ENCODE data around the gene TGM5. TPM values are rescaled to one million over a fixed set of nuclear protein-coding genes. Genes with fewer than 3 reads are reported as not detected.

Gene TGM5
- total RNA-seq, 1 donor from 2014 or later, result not detected

- no peak overlapping the region for H3K4me3 ChIP-seq
- H3K36me3 ChIP-seq, result no peaks in the 10 kb centered on the region
- DNase-seq, result no peak
- intact Hi-C loops (cut with micrococcal nuclease), result no loop called here
- H3K9me3 ChIP-seq (replicated peaks), result no peaks in the 10 kb centered on the region
- H3K4me1 ChIP-seq, result no peaks in the 10 kb centered on the region
- H3K27ac ChIP-seq (replicated peaks), result no peak overlapping the region
- TF ChIP-seq CTCF (IDR thresholded peaks at IDR 0.05; ENCODE audit: borderline replicate concordance), result no peak
- peaks cover 21% of the 10 kb centered on the region for H3K27me3 ChIP-seq (ENCODE audit: low read depth)
These were observed 23.6 kb downstream of the TGM5 start for GRCh38 chr15:43243020-43243645.

GRCh38 chr15:43242616-43243015, 24.1 kb downstream of the TGM5 start:
- no peaks in the 10 kb centered on the region for H3K36me3 ChIP-seq
- H3K27ac ChIP-seq (replicated peaks), result no peak overlapping the region
- H3K27me3 ChIP-seq (ENCODE audit: low read depth), result peaks cover 25% of the 10 kb centered on the region
- DNase-seq, result no peak
- no peaks in the 10 kb centered on the region for H3K9me3 ChIP-seq (replicated peaks)
- intact Hi-C loops (cut with micrococcal nuclease), result no loop called here
- H3K4me3 ChIP-seq, result no peak overlapping the region
- H3K4me1 ChIP-seq, result no peaks in the 10 kb centered on the region
- TF ChIP-seq CTCF (IDR thresholded peaks at IDR 0.05; ENCODE audit: borderline replicate concordance), result no peak

- no peak overlapping the region for H3K4me3 ChIP-seq
- intact Hi-C loops (cut with micrococcal nuclease), result no loop called here
- peak; percentile 26 for DNase-seq
- no peaks in the 10 kb centered on the region for H3K4me1 ChIP-seq
- no peaks in the 10 kb centered on the region for H3K9me3 ChIP-seq (replicated peaks)
- H3K36me3 ChIP-seq, result no peaks in the 10 kb centered on the region
- peaks cover 25% of the 10 kb centered on the region for H3K27me3 ChIP-seq (ENCODE audit: low read depth)
- H3K27ac ChIP-seq (replicated peaks), result no peak overlapping the region
- no peak for TF ChIP-seq CTCF (IDR thresholded peaks at IDR 0.05; ENCODE audit: borderline replicate concordance)
These were observed 25.6 kb downstream of the TGM5 start for GRCh38 chr15:43241100-43241499.

GRCh38 chr15:43239732-43240491, 26.8 kb downstream of the TGM5 start:
- TF ChIP-seq CTCF (IDR thresholded peaks at IDR 0.05; ENCODE audit: borderline replicate concordance), result no peak
- Histone ChIP-seq H3K4me3 (no peak overlapping the region), H3K9me3 (replicated peaks) (no peaks in the 10 kb centered on the region), H3K4me1 (no peaks in the 10 kb centered on the region), H3K27me3 (ENCODE audit: low read depth) (peaks cover 25% of the 10 kb centered on the region), H3K27ac (replicated peaks) (no peak overlapping the region), H3K36me3 (no peaks in the 10 kb centered on the region)
- no peak for DNase-seq
- intact Hi-C loops (cut with micrococcal nuclease), result no loop called here

- no peak for TF ChIP-seq CTCF (IDR thresholded peaks at IDR 0.05; ENCODE audit: borderline replicate concordance)
- no peak overlapping the region for H3K4me3 ChIP-seq
- H3K36me3 ChIP-seq, result no peaks in the 10 kb centered on the region
- H3K4me1 ChIP-seq, result no peaks in the 10 kb centered on the region
- H3K27me3 ChIP-seq (ENCODE audit: low read depth), result peaks cover 25% of the 10 kb centered on the region
- DNase-seq, result no peak
- no peaks in the 10 kb centered on the region for H3K9me3 ChIP-seq (replicated peaks)
- H3K27ac ChIP-seq (replicated peaks), result no peak overlapping the region
- intact Hi-C loops (cut with micrococcal nuclease), result no loop called here
These were observed 28.0 kb downstream of the TGM5 start for GRCh38 chr15:43238671-43239131.
